Measurements from ENCODE around the gene ZNF511.

Gene ZNF511

DNA sequence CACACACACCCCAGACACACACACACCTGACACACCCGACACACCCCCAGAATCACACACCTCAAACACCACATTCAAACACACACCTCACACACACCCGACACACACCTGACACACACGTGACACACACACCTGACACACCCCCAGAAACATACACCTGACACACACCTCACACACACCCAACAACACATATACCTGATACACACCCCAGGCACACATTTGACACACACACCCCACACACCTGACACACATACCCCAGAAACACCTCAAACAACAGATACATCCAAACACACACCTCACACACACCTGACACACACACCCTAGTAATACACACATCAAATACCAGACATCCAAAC lies 28.6 kb downstream of the ZNF511 start:
- DNase-seq, result no peak

DNA sequence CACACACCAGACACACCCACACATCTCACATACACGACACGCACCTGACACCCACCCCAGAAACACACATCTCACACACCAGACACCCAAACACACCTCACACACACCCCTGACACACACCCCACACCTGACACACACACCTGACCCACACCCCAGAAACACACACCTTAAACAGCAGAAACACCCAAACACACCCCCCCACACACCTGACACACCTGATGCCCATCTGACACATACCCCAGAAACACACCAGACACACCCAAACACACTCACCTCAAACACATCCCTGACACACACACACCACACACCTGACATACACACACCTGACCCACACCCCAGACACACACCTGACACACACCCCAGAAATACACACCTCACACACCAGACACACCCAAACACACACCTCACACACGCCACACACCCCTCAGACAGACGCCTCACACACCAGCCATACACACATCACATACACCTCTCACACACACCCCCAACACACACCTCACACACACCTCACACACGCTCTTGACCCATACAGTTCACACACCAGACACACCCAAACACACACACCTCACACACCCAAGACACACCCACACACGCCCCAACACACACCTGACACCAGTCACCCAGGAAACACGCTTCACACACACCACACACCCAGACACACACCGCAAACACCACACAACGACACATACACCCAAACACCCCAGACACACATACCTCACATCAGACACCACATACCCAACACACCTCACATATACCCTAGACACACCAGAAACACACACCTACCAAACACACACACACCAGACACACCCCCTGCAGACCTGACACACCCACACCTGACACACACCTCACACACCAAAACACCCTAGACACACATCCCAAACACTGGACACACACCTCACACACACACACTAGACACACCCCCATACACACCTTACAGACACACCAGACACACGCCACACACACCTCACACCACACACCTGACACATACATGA lies 29.7 kb downstream of the ZNF511 start:
- DNase-seq, result no peak

DNA sequence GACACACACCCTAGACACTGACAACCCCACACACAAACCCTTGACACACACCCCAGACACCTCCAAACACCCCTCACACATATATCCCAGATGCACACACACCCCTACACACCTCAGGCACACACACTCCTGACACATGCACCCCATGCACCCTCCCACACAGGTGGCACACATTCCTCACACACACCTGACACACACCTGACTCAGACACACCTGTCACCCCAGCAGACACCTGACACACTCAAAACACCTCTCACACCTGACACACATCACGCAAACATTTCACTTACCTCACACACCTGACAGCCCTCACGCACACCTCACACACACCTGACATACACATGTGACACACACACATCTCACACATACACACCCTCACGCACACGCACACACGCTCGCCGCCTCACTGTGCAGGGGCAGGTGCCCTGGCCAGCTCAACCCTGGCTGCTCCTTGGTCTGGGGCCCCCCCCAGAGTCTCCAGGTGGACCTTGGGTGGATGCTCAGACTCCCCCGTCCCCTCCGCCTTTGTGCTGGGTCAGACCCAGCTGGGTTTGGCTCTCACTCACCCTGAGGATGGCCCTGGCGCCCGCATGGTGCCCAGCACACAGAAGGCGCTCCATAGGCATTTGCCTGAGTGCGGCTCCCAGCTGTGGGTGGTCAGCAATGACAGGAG lies 31.1 kb downstream of the ZNF511 start:
- no peak for DNase-seq

DNA sequence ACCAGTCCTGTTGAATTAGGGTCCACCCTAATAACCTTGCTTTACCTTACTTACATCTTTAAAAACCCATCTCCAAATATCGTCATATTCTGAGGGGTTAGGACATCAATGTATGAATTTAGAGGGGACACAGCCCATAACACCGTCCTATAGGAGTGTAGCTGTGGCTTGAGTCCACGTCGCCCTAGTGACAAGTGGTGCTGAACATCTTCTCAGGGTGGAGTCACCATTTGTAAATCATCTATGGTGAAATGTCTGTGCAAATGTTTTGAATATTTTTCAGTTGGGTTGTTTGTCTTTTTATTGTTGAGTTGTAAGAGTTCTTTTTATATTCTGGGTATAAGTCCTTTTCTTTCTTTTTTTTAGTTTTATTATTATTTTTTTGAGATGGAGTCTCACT lies 33.3 kb downstream of the ZNF511 start:
- no peak for DNase-seq

DNA sequence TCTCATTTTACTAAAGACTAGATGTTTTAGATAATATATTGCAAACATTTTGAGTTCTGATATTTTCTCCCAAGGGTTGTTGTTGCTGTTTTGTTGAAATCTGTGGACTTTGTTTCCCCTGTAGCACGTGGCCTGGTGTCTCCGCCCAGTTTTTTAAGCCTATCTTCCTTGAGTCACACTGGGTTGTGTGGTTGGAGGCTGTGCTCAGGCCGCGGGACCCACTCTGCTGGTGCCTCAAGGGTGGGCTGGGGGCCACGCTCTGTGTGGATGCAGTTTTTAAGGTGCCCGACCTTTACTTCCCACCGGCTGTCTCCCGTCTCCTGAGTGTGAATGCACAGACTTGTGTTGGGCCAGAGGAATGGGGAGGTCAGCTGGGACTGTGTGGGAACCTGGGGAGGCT lies 34.2 kb downstream of the ZNF511 start:
- no peak for DNase-seq

DNA sequence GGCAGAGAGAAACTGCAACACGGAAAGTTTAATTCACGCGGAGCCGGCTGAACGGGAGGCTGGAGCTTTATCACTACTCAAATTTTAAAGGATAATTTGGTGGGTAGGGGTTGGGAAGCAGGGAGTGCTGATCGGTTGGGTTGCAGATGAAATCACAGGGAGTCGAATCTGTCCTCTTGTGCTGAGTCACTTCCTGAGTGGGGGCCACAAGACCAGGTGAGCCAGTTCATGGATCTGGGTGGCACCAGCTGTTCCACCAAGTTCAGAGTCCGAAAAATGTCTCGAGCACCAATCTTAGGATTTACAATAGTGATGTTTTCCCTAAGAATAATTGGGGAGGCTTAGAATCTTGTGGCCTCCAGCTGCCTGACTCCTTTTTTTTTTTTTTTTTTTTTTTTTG lies 34.8 kb downstream of the ZNF511 start:
- no peak for DNase-seq

DNA sequence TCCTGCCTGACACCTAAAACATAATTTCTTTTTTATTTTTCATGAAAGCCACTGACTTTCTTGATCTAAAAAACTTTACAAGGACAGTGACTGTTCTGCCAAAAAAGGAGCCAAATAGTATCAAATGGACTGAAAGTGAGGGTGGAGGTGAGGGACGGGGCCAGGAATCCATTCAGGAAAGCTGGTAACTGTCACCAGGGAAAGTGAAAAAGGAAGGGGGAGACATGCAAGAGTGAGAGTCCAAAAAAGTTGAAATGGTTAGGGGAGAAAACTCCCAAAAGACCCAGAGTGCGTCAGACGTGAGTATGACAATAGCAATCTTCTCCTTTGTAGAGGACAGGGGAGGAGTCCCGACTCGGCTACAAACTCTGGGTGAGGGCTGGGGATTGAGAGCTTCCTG lies 35.5 kb downstream of the ZNF511 start:
- DNase-seq, result no peak

DNA sequence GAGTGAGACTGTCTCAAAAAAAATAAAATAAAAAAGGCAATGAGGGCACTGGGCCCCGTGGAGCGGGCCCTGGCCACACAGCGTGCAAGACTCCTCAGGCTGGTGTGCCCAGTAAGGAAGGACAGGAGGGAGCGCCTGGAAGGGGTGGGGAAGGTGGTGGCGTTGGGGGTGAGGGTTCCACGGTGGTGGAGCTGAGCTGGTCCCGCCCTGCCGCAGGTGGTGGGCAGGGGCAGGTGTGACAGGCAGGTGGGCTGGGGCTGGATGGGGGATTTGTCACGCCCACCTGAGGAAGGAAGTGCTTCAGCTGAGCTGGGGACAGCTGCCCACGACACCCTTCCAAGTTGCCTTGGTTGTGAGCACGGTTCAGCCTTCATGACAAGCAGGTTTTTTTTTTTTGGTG lies 37.7 kb downstream of the ZNF511 start:
- DNase-seq, result no peak

DNA sequence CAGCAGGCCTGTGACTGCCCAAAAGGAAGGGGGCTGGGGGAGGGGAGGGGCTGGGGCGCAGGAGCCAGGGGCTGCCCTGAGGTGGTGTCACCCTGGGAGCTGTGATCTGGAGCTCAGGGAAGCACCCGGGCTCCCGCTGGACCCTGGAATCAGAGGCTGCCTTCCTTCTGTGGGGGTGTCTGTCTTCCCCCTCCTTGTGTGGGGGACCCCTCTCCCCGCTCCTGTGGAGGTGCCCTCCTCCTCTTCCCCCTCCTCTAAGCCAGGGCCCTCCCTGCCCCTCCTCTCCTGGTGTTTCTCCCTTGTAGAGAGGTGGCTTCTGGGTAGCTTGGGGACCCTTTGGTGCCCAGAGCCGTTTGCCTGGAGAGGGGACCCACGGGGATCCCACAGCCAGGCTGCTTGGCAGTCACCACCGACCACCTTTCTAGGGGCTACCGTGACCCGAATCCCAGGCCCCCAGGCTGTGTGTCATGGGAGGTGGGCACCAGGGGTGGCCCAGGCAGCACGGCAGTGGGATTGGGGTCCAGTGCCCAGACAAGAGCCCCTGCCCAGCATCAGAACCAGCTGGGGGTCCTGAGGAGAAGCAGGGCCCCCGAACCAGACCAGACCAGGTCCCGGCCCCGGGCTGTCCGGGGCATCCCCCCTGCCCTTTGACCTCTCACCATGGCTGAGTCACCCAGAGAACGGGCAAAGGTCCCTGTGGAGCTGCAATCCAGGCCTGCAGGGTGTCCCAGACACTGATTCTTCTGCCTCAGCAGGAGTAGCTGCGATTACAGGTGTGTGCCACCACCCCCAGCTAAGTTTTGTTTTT lies 39.2 kb downstream of the ZNF511 start:
- no peak for DNase-seq

DNA sequence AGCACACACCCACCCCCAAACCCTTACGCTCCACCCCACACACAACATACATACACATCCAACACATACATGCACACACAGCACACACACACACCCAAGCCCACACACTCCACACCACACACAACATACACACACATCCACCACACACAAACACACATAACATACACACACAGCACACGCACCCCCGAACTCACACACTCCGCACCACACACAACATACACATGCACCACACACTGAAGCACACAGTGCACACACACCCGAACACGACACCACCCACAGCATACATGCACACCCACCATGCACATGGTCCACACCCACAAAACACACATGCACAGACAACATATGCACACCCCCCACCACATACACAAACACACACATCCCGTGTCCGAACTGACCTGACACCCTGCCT lies 40.5 kb downstream of the ZNF511 start:
- no peak for DNase-seq

DNA sequence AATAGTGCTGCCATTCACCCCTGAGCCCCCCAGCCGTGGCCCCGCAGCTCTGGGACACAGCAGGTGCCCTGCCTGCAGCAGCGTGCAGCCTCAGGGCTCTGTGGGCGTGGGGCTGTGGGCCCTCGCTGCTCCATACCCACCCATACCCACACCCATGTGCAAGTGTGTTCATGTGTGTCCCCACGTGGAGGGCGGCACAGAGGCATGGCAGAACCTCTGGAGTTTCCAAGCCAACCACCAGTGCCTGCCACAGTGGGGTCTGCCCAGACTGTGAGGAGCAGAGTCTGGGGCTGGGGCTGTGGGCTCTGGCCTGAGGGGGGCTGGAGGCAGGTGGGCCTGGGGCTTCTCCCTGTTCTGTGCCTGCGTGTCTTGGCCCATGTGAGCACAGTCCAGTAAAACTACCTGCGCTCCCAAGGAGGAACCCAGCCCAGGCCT lies 40.9 kb downstream of the ZNF511 start:
- DNase-seq, result no peak

DNA sequence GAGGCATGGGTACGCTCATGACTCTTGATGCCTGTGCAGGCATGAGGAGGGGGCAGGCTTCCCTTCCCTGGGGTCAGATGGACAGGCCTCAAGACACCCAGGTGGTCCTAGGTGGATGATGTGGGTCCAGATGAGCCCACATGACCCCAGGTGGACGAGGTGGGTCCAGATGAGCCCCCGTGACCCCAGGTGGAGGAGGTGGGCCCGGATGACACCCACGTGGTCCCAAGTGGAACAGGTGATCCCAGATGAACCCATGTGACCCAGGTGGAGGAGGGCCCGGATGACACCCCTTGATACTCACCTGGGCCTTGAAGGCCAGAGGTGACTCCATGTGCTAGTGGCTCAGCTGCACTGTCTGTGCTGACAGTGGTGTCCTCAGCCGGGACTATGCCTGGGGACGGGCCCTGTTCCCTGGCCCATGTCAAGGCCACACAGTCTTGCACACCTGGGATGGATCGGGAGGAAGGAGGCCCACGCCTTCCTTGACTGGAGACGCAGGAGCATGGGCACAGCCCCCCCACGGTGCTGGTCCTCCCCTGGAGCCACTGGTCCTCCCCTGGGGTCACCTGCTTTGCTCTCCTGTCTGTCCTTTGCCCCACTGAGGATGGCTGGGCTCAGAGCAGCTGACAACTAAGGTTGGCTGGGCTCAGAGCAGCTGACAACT lies 41.7 kb downstream of the ZNF511 start:
- DNase-seq, result no peak

DNA sequence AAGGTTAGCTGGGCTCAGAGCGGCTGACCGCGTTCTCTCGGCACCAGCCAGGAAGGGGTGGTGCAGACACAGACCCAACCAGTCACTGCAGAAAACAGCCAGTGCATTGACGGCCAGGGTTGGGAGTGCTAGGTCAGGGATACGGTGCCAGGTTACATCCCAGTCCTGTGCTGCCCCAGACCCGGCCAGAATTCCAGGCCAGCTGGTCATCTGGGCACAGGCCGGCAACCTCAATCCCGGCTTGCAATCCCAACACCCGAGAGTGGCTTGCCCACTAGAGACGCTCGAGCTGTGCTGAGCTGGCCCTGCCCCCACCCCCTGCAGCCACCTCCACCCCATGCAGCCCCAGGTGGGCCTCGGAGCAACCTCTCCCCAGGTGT lies 42.2 kb downstream of the ZNF511 start:
- DNase-seq, result no peak

DNA sequence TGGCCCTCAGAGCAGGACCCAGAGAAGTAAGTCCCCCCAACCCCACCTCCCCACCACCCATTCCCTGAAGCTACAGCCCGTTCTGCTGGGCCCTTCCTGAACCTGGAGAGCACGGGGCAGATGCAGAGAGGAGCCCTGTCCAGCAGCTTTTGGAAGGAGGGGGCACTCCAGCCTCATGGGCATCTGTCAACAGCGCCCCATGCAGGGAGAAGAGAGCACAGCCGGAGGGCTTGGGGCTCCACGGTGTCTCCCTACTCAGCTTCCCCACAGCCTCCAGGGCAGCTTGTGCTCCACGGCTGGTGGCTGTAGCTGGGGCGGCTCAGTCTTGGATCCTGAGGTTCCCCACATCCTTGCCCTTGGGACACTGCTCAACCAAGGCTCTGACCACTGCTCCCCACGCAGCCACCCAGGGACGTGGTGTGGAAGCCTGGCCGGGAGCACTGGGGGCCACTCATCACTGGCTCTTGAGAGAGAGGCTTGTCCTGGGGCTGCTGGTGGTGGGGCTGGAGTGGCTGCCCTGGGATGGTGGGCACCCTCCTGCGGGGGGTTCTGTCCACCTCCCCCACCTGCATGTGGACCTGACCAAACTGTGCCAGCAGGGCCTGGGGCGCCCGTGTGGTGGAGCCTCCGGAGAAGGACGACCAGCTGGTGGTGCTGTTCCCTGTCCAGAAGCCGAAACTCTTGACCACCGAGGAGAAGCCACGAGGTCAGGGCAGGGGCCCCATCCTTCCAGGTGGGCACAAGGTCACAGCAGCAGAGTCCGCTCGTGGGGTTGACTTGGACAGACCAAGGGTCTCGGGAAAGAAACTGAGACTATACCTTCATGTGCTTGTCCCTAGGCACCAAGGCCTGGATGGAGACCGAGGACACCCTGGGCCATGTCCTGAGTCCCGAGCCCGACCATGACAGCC lies 42.9 kb downstream of the ZNF511 start:
- no peak for DNase-seq

DNA sequence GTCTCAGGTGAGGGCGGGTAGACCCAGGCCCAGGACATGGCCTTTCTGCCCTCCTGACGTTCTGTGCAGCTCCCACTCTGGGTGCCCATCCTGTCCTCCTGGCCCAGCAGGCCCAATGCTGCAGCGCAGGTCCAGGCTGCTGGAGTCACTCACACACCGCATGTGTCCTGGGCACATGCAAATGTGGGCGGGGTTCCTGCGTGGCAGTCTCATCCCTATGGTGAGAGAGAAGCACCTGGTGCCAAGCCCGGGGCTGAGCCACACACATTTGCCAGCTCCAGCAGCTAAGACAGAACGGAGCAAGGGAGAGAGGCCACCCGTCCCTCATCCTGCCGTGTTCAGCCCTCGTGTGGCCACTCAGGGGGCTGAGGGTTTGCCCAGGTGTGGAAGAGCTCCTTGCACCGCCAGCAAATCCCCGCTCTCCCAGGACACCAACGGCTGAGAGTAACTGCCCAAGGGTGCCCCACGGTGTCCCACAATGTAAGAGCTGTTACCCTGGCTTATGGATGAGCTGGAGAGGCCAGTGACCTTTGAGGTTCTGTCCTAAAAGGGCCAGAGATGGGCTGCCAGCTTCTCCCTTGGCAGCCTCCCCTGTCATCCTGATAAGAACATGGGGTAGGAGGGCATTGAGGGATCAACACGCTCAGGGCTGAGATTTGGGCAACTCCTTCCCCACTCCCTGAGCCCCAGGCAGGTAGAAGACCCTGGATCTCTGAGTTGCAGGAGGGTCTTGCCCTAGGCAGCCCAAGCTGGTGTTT lies 44.7 kb downstream of the ZNF511 start:
- no peak for DNase-seq

DNA sequence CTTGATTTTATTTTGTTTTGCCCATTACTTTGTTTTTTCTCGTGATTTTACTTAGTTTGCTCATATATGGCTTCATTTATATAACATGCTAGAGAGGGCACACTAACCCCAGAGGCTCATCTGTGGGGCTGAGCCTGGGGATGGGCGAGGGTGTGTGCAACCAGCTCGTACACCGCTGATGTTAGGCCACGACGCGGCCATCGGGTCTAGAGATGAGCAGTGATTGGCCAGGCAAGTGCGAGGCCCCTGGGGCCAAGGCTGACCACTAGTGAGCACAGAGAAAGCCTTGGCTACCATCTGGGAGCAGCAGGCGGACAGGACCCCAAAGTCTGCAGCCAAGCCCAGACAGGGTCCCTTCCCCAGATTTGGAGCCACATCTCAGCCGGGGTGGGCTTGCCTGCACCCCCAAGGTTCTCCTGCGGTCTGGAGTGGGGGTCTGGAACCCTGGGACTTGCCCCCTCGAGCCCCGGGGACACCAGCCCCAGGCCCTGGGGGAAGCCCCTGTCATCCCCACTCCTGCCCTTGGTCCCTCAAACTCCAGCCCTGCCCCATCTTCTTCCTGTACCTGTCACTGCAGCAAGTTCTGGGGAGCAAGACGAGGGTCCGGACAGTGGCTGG lies 45.4 kb downstream of the ZNF511 start:
- DNase-seq, result no peak

DNA sequence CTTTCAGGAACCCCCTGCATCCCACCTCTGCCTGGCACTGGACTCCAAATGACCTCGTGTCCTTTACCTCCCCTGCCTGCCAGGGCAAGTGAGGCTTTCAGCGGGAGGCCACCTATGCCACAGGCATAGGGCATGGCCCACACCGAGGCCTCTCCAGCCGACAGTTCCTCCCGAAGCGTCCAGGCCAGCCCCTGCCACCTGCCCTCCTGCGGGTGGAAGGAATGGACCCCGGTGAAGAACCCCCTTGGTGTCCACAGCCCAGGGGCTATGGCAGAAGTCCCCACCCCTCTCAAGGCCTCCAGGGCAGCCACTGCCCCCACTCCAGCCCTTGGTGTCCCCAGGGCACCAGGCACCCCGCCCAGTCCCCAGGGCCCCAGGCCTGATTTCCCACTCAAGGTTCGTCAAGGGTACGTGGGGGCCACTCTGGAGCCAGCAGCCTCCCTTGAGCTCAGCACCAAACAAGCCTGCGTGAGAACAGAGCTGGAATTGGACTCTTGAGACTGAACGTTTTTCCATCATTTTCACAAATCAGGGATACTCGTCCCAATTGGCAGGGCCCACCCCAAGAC lies 46.0 kb downstream of the ZNF511 start:
- DNase-seq, result no peak

DNA sequence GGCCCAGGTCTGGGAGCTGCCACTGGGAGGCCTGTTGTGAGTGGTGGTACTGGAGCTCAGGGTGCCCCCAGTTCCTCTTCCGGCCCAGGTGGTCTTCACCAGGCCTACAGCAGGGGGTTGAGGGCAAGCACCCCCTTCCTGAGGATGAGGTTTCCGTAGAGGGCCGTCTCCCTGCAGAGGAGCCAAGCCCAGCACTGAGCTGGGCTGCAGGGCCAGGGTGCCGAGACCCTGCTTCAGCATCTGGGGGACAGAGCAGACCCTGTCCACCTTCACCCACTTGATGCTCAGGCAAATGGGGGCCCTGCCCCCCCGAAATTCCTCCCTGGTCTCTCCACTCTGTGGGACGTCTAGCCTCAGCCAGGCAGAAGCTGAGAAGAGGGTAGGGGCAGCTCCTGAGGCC lies 46.6 kb downstream of the ZNF511 start:
- no peak for DNase-seq

DNA sequence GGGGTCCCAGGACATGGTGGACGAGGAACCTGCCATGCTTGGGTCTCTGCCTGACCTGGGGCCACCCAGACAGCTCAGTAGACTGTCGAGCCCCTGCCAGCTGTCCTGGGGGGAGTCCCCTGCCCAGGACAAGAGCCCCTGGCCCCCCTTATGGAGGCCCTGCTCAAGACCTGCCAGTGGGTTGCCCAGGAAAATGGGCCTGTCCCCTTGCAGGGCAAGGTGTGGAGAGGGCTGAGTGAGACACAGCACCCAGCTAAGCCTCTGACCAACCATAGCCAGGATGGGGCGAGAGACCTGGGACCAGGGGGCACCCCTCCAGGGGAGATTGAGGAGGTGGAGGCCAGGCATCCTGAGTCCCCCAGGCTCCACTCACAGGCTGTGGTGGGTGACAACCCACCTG lies 47.3 kb downstream of the ZNF511 start:
- no peak for DNase-seq
